DOHH2 (cell line): ENCODE measurements around the gene RARA.

Experiments used
- CTCF ChIP-seq: fragments of 200-600 bp; sonication (generic); IDR thresholded peaks from one replicate; pipeline ENCODE4 v1.5.1; 2014; ENCODE audit warnings: antibody characterized with exemption, mild to moderate bottlenecking, low read depth, low read length; ENCODE audit not compliant: poor library complexity, severe bottlenecking
- EZH2phosphoT487 ChIP-seq: fragments of 200-600 bp; sonication (generic); IDR thresholded peaks from 2 replicates; pipeline ENCODE4 v1.6.1; 2017; ENCODE audit warnings: borderline replicate concordance, mild to moderate bottlenecking, antibody characterized with exemption, low read length, moderate library complexity, mixed read lengths

- no peak for TF ChIP-seq CTCF
- no peak for TF ChIP-seq EZH2phosphoT487
Measured at GRCh38 chr17:40303708-40304551, 5.0 kb upstream of the RARA start.
